Measurements from ENCODE around the gene IL1F10. TPM values are rescaled to one million over a fixed set of nuclear protein-coding genes. Genes with fewer than 3 reads are reported as not detected.

IL1F10 gene
- total RNA-seq, 1 donor from 2014 or later: not detected

- no peak overlapping the region for H3K4me3 Mint-ChIP-seq
- H3K9me3 Mint-ChIP-seq: peaks cover 26% of the 10 kb centered on the region
These were observed 16.6 kb upstream of the IL1F10 start for GRCh38 chr2:113050921-113051895.

DNA sequence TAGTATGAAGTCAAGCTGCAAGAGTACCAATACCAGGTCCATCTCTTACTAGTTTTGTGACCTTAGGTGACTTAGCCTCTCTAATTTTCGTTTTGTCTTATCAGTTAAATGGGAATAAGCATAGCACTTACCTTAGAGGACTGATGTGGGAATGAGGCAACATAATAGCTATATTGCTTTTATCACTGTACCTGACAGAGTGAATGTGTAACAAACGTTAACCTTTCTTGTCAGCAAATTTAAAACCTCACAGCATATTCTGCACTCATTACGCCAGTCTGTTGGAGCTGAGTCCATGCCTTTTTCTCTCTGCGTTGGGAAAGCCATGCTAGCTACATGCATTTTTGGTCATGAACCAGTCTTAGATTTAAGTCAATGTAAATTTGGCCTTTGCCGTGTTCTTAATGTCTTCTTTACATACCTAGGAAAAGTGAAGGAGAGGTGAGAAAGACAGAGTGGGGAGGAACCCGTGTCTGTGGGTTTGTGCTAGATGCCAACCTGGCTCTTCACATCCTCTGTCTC, 15.3 kb upstream of the IL1F10 start, which contains the start of gene IL36B:
Gene IL36B, minus strand, starts transcription at position 472 of the 522 bp plus-strand sequence.
- Histone ChIP-seq H3K4me3 (no peak within 1 kb of the TSS), H3K27ac (no peak within 1 kb of the TSS), H3F3A (ENCODE audit: low read depth) (no peaks in the 10 kb centered on the region), H3K4me1 (no peaks in the 10 kb centered on the region), H3K36me3 (no peaks in the 10 kb centered on the region), H3K9me3 (ENCODE audit: low read depth) (peaks cover 5% of the 10 kb centered on the region), H2AFZ (replicated peaks) (no peak within 1 kb of the TSS), H3K27me3 (no peaks in the 10 kb centered on the region), H3K4me2 (no peak within 1 kb of the TSS), H3K9ac (no peak within 1 kb of the TSS), H4K20me1 (ENCODE audit: low read depth) (no peaks in the 10 kb centered on the region), H3K79me2 (ENCODE audit: low read depth) (no peaks in the 10 kb centered on the region)
- Mint-ChIP-seq H3K4me3 (no peak within 1 kb of the TSS), H3K27ac (no peak within 1 kb of the TSS), H3K36me3 (no peaks in the 10 kb centered on the region), H3K9me3 (peaks cover 26% of the 10 kb centered on the region), H3K4me1 (no peaks in the 10 kb centered on the region), H3K27me3 (ENCODE audit: insufficient read depth, low read depth) (peaks cover 12% of the 10 kb centered on the region)
- no peak for TF ChIP-seq CTCF (IDR thresholded peaks at IDR 0.05)
- no peak for TF ChIP-seq EZH2phosphoT487 (IDR thresholded peaks at IDR 0.05)
- TF ChIP-seq EZH2 (IDR thresholded peaks at IDR 0.05): no peak
- no peak for DNase-seq (ENCODE audit: low spot score)

More at GRCh38 chr2:113050921-113051895, 16.6 kb upstream of the IL1F10 start:
- Histone ChIP-seq H3F3A (ENCODE audit: low read depth) (no peaks in the 10 kb centered on the region), H3K9me3 (ENCODE audit: low read depth) (peaks cover 5% of the 10 kb centered on the region), H2AFZ (replicated peaks) (no peak overlapping the region), H3K27me3 (no peaks in the 10 kb centered on the region), H3K27ac (no peak overlapping the region), H3K4me2 (no peak overlapping the region), H3K9ac (no peak overlapping the region), H3K4me1 (no peaks in the 10 kb centered on the region), H3K36me3 (no peaks in the 10 kb centered on the region), H3K4me3 (no peak overlapping the region), H3K79me2 (ENCODE audit: low read depth) (no peaks in the 10 kb centered on the region), H4K20me1 (ENCODE audit: low read depth) (no peaks in the 10 kb centered on the region)
- no peak for DNase-seq (ENCODE audit: low spot score)
- Mint-ChIP-seq H3K27ac (no peak overlapping the region), H3K36me3 (no peaks in the 10 kb centered on the region), H3K27me3 (ENCODE audit: insufficient read depth, low read depth) (peaks cover 12% of the 10 kb centered on the region), H3K4me1 (no peaks in the 10 kb centered on the region)
- peak; percentile 6 for TF ChIP-seq CTCF (IDR thresholded peaks at IDR 0.05)
- no peak for TF ChIP-seq EZH2phosphoT487 (IDR thresholded peaks at IDR 0.05)

DNA sequence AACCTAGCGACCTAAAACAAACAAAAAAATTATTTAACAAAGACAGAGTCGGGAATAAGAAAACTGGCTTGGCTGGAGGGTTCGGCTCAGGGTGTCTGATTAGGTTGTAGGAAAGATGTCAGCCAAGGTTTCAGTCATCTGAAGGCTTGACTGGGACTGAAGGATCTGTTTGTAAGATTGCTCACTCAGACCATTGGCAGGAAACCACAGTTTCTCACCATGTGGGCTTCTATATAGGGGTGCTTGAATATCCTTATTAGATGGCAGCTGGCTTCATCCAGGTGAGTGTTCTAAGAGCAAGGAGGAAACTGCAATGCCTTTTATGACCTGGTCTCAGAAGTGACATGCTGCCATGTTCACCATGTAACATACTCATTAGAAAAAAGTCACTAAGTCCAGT, 14.1 kb upstream of the IL1F10 start:
- peaks cover 26% of the 10 kb centered on the region for H3K9me3 Mint-ChIP-seq
- no peaks in the 10 kb centered on the region for H3K36me3 Mint-ChIP-seq
- no peak overlapping the region for H3K27ac Mint-ChIP-seq
- Histone ChIP-seq H3K4me1 (no peaks in the 10 kb centered on the region), H3K4me2 (no peak overlapping the region), H2AFZ (replicated peaks) (no peak overlapping the region), H3K9me3 (ENCODE audit: low read depth) (peaks cover 5% of the 10 kb centered on the region), H3K27ac (no peak overlapping the region), H4K20me1 (ENCODE audit: low read depth) (no peaks in the 10 kb centered on the region), H3F3A (ENCODE audit: low read depth) (no peaks in the 10 kb centered on the region), H3K4me3 (no peak overlapping the region), H3K27me3 (no peaks in the 10 kb centered on the region), H3K9ac (no peak overlapping the region), H3K79me2 (ENCODE audit: low read depth) (no peaks in the 10 kb centered on the region), H3K36me3 (no peaks in the 10 kb centered on the region)
- no peak for DNase-seq (ENCODE audit: low spot score)
- no peaks in the 10 kb centered on the region for H3K4me1 Mint-ChIP-seq
- TF ChIP-seq CTCF (IDR thresholded peaks at IDR 0.05): no peak
- no peak for TF ChIP-seq EZH2 (IDR thresholded peaks at IDR 0.05)
- peaks cover 12% of the 10 kb centered on the region for H3K27me3 Mint-ChIP-seq (ENCODE audit: insufficient read depth, low read depth)
- no peak overlapping the region for H3K4me3 Mint-ChIP-seq
